Esophagus squamous epithelium (tissue), 5 donors: ENCODE results near the gene BCL2L1. TPM values are rescaled to one million over a fixed set of nuclear protein-coding genes. Genes with fewer than 3 reads are reported as not detected.

ENCODE experiments used
- DNase-seq: peaks from one replicate; lab custom pipeline; 2025; lab: John Stamatoyannopoulos, UW
- H3K27ac ChIP-seq, 4 donors: fragments of 200-600 bp; sonication (generic); one replicate each; pipeline ENCODE4 v1.5.1; 2016 to 2019; ENCODE audit warnings: mild to moderate bottlenecking in 1 of 4
- H3K27me3 ChIP-seq, 4 donors: fragments of 200-600 bp; sonication (generic); 1 replicate in 3 of 4; 2 replicates in 1 of 4; pipeline versions ENCODE4 v1.5.1 to v1.6.0; 2017 to 2021; ENCODE audit warnings: antibody characterized with exemption in 1 of 4
- H3K36me3 ChIP-seq, 3 donors: fragments of 200-600 bp; sonication (generic); one replicate each; pipeline ENCODE4 v1.5.1; 2016 to 2019
- H3K4me1 ChIP-seq, 3 donors: fragments of 200-600 bp; sonication (generic); one replicate each; pipeline ENCODE4 v1.5.1; 2017 to 2019
- H3K4me3 ChIP-seq, 4 donors: fragments of 200-600 bp; sonication (generic); 1 replicate in 3 of 4; 2 replicates in 1 of 4; pipeline ENCODE4 v1.5.1; 2016 to 2019; ENCODE audit warnings: mild to moderate bottlenecking in 2 of 4, moderate library complexity in 1 of 4
- H3K9me3 ChIP-seq, 3 donors: fragments of 200-600 bp; sonication (generic); one replicate each; pipeline ENCODE4 v1.5.1; 2016 to 2019
- CTCF ChIP-seq, 6 experiments: fragments of 450-650 bp in 4 of 6; fragments of 200-600 bp in 2 of 6; sonication (generic) in 2 of 6; IDR thresholded peaks; one replicate each; pipeline ENCODE4 v1.5.1; 2016 to 2019; ENCODE audit warnings: antibody characterized with exemption in 6 of 6, mild to moderate bottlenecking in 4 of 6, moderate library complexity in 4 of 6
- POLR2A ChIP-seq, 4 donors: fragments of 450-650 bp; IDR thresholded peaks; one replicate each; pipeline ENCODE4 v1.6.1; 2017; ENCODE audit warnings: antibody characterized with exemption in 4 of 4, mild to moderate bottlenecking in 4 of 4, moderate library complexity in 3 of 4
- WGBS, 2 donors: methylation state at CpG; one replicate each; pipeline ENCODE4 v1.1.5; 2018; 5-methylcytosine and 5-hydroxymethylcytosine counted together
- intact Hi-C: fragments of 100-400 bp; cut with DNase I; formaldehyde crosslinking; loops from one replicate; pipeline ENCODE4 v1.15.0; 2022
- total RNA-seq, 4 donors: library from RNA; depleted of rRNA; stranded (reverse); fragments of >200 nt; gene quantifications; one replicate each; pipeline ENCODE4 v1.1.0, GENCODE V29; 2016
- donor health status: DM: yes; HTN: yes; CAD: no.

The BCL2L1 gene
- total RNA-seq, 4 donors from 2014 or later: 65.4 to 105 (median 90.1) TPM

- Histone ChIP-seq H3K36me3 (peaks cover 0 to 67% (median 0%) of the 10 kb centered on the region in 3 donors), H3K4me1 (peaks cover 3 to 85% (median 44%) of the 10 kb centered on the region in 3 donors), H3K27me3 (no peaks in the 10 kb centered on the region), H3K27ac (no peak overlapping the region), H3K9me3 (no peaks in the 10 kb centered on the region), H3K4me3 (no peak overlapping the region)
- intact Hi-C loops: no loop called here
- 93 to 98% methylated on average over 3 of the region's 3 CpGs for WGBS, 2 donors
- no peak for DNase-seq
- TF ChIP-seq CTCF (IDR thresholded peaks at IDR 0.05) (no peak), POLR2A (IDR thresholded peaks at IDR 0.05) (no peak)
Measured at GRCh38 chr20:31682352-31682751, 40.3 kb downstream of the BCL2L1 start.

GRCh38 chr20:31681769-31682168, 40.9 kb downstream of the BCL2L1 start:
- Histone ChIP-seq H3K36me3 (peaks cover 0 to 67% (median 0%) of the 10 kb centered on the region in 3 donors), H3K27ac (no peak overlapping the region), H3K4me1 (peaks cover 3 to 91% (median 46%) of the 10 kb centered on the region in 3 donors), H3K9me3 (no peaks in the 10 kb centered on the region), H3K4me3 (no peak overlapping the region), H3K27me3 (no peaks in the 10 kb centered on the region)
- TF ChIP-seq CTCF (IDR thresholded peaks at IDR 0.05) (no peak), POLR2A (IDR thresholded peaks at IDR 0.05) (no peak)
- DNase-seq: no peak
- intact Hi-C loops: no loop called here
- 94% methylated on average over 3 of the region's 3 CpGs for WGBS, 2 donors

- H3K4me3 ChIP-seq: no peak overlapping the region
- no peaks in the 10 kb centered on the region for H3K9me3 ChIP-seq
- 86 to 89% methylated on average over 6 to 7 of the region's 7 CpGs for WGBS, 2 donors
- DNase-seq: no peak
- no peaks in the 10 kb centered on the region for H3K27me3 ChIP-seq
- TF ChIP-seq CTCF (IDR thresholded peaks at IDR 0.05): no peak
- no peak for TF ChIP-seq POLR2A (IDR thresholded peaks at IDR 0.05)
- H3K36me3 ChIP-seq: peaks cover 0 to 67% (median 0%) of the 10 kb centered on the region in 3 donors
- intact Hi-C loops: no loop called here
- peaks cover 8 to 95% (median 51%) of the 10 kb centered on the region in 3 donors for H3K4me1 ChIP-seq
- peak overlapping the region in 1 of 4 donors; percentile 11 for H3K27ac ChIP-seq
Measured at GRCh38 chr20:31681128-31681727, 41.4 kb downstream of the BCL2L1 start.

- H3K9me3 ChIP-seq: no peaks in the 10 kb centered on the region
- TF ChIP-seq CTCF (IDR thresholded peaks at IDR 0.05) (no peak), POLR2A (IDR thresholded peaks at IDR 0.05) (no peak)
- peaks cover 14 to 95% (median 56%) of the 10 kb centered on the region in 3 donors for H3K4me1 ChIP-seq
- H3K27ac ChIP-seq: peak overlapping the region in 1 of 4 donors; percentile 11
- WGBS, 2 donors: 77 to 80% methylated on average over 7 of the region's 7 CpGs
- H3K36me3 ChIP-seq: peaks cover 0 to 65% (median 0%) of the 10 kb centered on the region in 3 donors
- no peak overlapping the region for H3K4me3 ChIP-seq
- no peak for DNase-seq
- no peaks in the 10 kb centered on the region for H3K27me3 ChIP-seq
- intact Hi-C loops: no loop called here
Measured at GRCh38 chr20:31680286-31681127, 42.2 kb downstream of the BCL2L1 start.
